Measurements from ENCODE around the gene CRACR2A. TPM values are rescaled to one million over a fixed set of nuclear protein-coding genes. Genes with fewer than 3 reads are reported as not detected.

Gene CRACR2A
- polyA plus RNA-seq, 1 donor from 2014 or later, result 2.1 TPM

DNA sequence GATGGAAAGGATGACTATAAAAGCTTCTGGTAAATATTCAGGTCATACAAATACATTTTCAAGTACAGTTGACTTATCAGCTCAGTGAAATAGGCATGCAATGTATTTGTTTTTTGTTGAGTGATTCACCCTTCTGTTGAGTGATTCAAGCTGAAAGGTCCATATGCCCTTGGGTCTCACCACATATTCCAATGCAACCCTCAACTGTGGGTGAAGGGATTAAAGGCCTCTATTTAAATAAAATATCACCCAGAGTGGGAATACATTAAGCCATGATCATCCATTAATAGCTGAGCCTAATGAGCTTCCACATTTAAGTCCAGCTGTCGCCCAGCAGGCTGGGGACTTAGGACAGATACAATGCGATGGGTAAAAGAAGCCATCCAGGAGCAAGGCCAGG, 120.2 kb downstream of the CRACR2A start:
- H3K9me2 ChIP-seq (ENCODE audit: insufficient read depth, low read length), result no peaks in the 10 kb centered on the region
- no peaks in the 10 kb centered on the region for H3F3A ChIP-seq (ENCODE audit: insufficient read depth, low read length, poor library complexity, severe bottlenecking)
- TF ChIP-seq RAD21 (conservative IDR thresholded peaks at IDR 0.05), result no peak
- TF ChIP-seq EP300 (conservative IDR thresholded peaks at IDR 0.05; ENCODE audit: poor library complexity, severe bottlenecking), result no peak
- no peak for TF ChIP-seq SMC3 (conservative IDR thresholded peaks at IDR 0.05; ENCODE audit: poor library complexity)
- no peak for TF ChIP-seq POLR2AphosphoS5 (IDR thresholded peaks at IDR 0.05)
- TF ChIP-seq TAF1 (IDR thresholded peaks at IDR 0.05; ENCODE audit: low read depth), result no peak
- no peaks in the 10 kb centered on the region for H4K20me1 ChIP-seq (ENCODE audit: insufficient read depth)
- no peak overlapping the region for H3K9ac ChIP-seq (ENCODE audit: low read length)
- H3K36me3 ChIP-seq (ENCODE audit: insufficient read depth, low read length), result no peaks in the 10 kb centered on the region
- H3K79me2 ChIP-seq (replicated peaks; ENCODE audit: insufficient read depth, low read length), result no peaks in the 10 kb centered on the region
- H3K9me3 ChIP-seq (ENCODE audit: low read length), result no peaks in the 10 kb centered on the region
- H3K27ac ChIP-seq (ENCODE audit: low read length), result no peak overlapping the region
- no peak overlapping the region for H2AFZ ChIP-seq (ENCODE audit: low read depth, low read length)
- H3K4me2 ChIP-seq (ENCODE audit: low read length), result no peak overlapping the region
- no peak overlapping the region for H3K4me3 ChIP-seq (ENCODE audit: low read length)
- H3K27me3 ChIP-seq (ENCODE audit: insufficient read depth, low read depth, low read length), result no peaks in the 10 kb centered on the region

DNA sequence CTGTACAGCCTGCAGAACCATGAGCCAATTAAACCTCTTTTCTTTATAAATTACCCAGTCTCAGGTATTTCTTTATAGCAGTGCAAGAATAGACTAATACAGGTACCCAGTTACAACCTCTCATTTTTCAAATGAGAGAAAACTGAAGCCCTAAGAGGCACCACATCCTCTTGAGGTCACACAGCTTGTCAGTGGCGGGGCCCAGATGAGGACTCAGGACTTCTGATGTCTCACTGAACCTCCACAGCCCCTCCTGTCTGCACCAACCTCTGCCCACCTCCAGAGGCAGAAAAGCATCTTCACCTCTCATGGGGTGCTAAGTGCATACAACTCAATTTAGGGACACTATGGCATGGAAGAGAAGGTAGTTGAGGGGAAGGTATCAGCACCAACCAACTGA, 120.7 kb downstream of the CRACR2A start:
- Histone ChIP-seq H3K4me2 (ENCODE audit: low read length) (no peak overlapping the region), H2AFZ (ENCODE audit: low read depth, low read length) (no peak overlapping the region), H3K9me2 (ENCODE audit: insufficient read depth, low read length) (no peaks in the 10 kb centered on the region), H3F3A (ENCODE audit: insufficient read depth, low read length, poor library complexity, severe bottlenecking) (no peaks in the 10 kb centered on the region), H3K9ac (ENCODE audit: low read length) (no peak overlapping the region), H3K4me3 (ENCODE audit: low read length) (no peak overlapping the region), H3K27ac (ENCODE audit: low read length) (no peak overlapping the region), H3K79me2 (replicated peaks; ENCODE audit: insufficient read depth, low read length) (no peaks in the 10 kb centered on the region), H3K27me3 (ENCODE audit: insufficient read depth, low read depth, low read length) (no peaks in the 10 kb centered on the region), H3K9me3 (ENCODE audit: low read length) (no peaks in the 10 kb centered on the region), H4K20me1 (ENCODE audit: insufficient read depth) (no peaks in the 10 kb centered on the region), H3K36me3 (ENCODE audit: insufficient read depth, low read length) (no peaks in the 10 kb centered on the region)
- TF ChIP-seq RAD21 (conservative IDR thresholded peaks at IDR 0.05) (no peak), EP300 (conservative IDR thresholded peaks at IDR 0.05; ENCODE audit: poor library complexity, severe bottlenecking) (no peak), TAF1 (IDR thresholded peaks at IDR 0.05; ENCODE audit: low read depth) (no peak), SMC3 (conservative IDR thresholded peaks at IDR 0.05; ENCODE audit: poor library complexity) (no peak), EZH2 (IDR thresholded peaks at IDR 0.05; ENCODE audit: borderline replicate concordance, insufficient read depth, low read length, poor library complexity, severe bottlenecking) (no peak), POLR2AphosphoS5 (IDR thresholded peaks at IDR 0.05) (no peak), MXI1 (conservative IDR thresholded peaks at IDR 0.05; ENCODE audit: poor library complexity, severe bottlenecking) (no peak)
- TF ChIP-seq, protein P1, sequence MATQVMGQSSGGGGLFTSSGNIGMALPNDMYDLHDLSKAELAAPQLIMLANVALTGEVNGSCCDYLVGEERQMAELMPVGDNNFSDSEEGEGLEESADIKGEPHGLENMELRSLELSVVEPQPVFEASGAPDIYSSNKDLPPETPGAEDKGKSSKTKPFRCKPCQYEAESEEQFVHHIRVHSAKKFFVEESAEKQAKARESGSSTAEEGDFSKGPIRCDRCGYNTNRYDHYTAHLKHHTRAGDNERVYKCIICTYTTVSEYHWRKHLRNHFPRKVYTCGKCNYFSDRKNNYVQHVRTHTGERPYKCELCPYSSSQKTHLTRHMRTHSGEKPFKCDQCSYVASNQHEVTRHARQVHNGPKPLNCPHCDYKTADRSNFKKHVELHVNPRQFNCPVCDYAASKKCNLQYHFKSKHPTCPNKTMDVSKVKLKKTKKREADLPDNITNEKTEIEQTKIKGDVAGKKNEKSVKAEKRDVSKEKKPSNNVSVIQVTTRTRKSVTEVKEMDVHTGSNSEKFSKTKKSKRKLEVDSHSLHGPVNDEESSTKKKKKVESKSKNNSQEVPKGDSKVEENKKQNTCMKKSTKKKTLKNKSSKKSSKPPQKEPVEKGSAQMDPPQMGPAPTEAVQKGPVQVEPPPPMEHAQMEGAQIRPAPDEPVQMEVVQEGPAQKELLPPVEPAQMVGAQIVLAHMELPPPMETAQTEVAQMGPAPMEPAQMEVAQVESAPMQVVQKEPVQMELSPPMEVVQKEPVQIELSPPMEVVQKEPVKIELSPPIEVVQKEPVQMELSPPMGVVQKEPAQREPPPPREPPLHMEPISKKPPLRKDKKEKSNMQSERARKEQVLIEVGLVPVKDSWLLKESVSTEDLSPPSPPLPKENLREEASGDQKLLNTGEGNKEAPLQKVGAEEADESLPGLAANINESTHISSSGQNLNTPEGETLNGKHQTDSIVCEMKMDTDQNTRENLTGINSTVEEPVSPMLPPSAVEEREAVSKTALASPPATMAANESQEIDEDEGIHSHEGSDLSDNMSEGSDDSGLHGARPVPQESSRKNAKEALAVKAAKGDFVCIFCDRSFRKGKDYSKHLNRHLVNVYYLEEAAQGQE (IDR thresholded peaks at IDR 0.05; ENCODE audit: borderline replicate concordance), result no peak
- TF ChIP-seq, protein P2, sequence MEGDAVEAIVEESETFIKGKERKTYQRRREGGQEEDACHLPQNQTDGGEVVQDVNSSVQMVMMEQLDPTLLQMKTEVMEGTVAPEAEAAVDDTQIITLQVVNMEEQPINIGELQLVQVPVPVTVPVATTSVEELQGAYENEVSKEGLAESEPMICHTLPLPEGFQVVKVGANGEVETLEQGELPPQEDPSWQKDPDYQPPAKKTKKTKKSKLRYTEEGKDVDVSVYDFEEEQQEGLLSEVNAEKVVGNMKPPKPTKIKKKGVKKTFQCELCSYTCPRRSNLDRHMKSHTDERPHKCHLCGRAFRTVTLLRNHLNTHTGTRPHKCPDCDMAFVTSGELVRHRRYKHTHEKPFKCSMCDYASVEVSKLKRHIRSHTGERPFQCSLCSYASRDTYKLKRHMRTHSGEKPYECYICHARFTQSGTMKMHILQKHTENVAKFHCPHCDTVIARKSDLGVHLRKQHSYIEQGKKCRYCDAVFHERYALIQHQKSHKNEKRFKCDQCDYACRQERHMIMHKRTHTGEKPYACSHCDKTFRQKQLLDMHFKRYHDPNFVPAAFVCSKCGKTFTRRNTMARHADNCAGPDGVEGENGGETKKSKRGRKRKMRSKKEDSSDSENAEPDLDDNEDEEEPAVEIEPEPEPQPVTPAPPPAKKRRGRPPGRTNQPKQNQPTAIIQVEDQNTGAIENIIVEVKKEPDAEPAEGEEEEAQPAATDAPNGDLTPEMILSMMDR (IDR thresholded peaks at IDR 0.05; ENCODE audit: poor library complexity, severe bottlenecking), result no peak

All from neural cell (in vitro differentiated cells).